Chondrocyte (in vitro differentiated cells): Measurements from ENCODE around the gene HMX1. TPM values are rescaled to one million over a fixed set of nuclear protein-coding genes. Genes with fewer than 3 reads are reported as not detected.

ENCODE experiments used
- DNase-seq: peaks from one replicate; pipeline ENCODE4 v3.0.0; 2021; ENCODE audit warnings: mixed read lengths, low spot score
- H3K27ac Mint-ChIP-seq: one replicate; pipeline ENCODE4 v1.8.0; 2021; ENCODE audit warnings: mild to moderate bottlenecking, moderate library complexity, mixed read lengths; ENCODE audit not compliant: unreplicated experiment
- H3K27me3 Mint-ChIP-seq: 2 replicates; pipeline ENCODE4 v1.8.0; 2021; ENCODE audit warnings: low read depth, mixed read lengths
- H3K36me3 Mint-ChIP-seq: 2 replicates; pipeline ENCODE4 v1.8.0; 2021; ENCODE audit warnings: low read depth, mixed read lengths
- H3K4me1 Mint-ChIP-seq: 2 replicates; pipeline ENCODE4 v1.8.0; 2021; ENCODE audit warnings: low read depth, mild to moderate bottlenecking, mixed read lengths
- H3K4me3 Mint-ChIP-seq: one replicate; pipeline ENCODE4 v1.8.0; 2021; ENCODE audit warnings: mild to moderate bottlenecking, moderate library complexity, mixed read lengths; ENCODE audit not compliant: unreplicated experiment
- H3K9me3 Mint-ChIP-seq: 2 replicates; pipeline ENCODE4 v1.8.0; 2021; ENCODE audit warnings: low read depth, mixed read lengths
- total RNA-seq: library from RNA; stranded (reverse); gene quantifications from 3 replicates; pipeline ENCODE4 v1.2.1, GENCODE V29; 2021
- TF ChIP-seq, protein P1 (sequence below): fragments of 200-600 bp; sonication (generic); IDR thresholded peaks from 2 replicates; pipeline ENCODE4 v1.5.0; 2021; ENCODE audit warnings: antibody characterized with exemption, mild to moderate bottlenecking, moderate library complexity

Gene HMX1
- total RNA-seq, 1 donor from 2014 or later: not detected

GRCh38 chr4:8905773-8906667, 34.4 kb upstream of the HMX1 start:
- Mint-ChIP-seq H3K27ac (no peak overlapping the region), H3K27me3 (peaks cover 14% of the 10 kb centered on the region), H3K4me3 (no peak overlapping the region), H3K36me3 (peaks cover 4% of the 10 kb centered on the region), H3K9me3 (peaks cover 15% of the 10 kb centered on the region), H3K4me1 (peaks cover 8% of the 10 kb centered on the region)
- TF ChIP-seq, protein P1, sequence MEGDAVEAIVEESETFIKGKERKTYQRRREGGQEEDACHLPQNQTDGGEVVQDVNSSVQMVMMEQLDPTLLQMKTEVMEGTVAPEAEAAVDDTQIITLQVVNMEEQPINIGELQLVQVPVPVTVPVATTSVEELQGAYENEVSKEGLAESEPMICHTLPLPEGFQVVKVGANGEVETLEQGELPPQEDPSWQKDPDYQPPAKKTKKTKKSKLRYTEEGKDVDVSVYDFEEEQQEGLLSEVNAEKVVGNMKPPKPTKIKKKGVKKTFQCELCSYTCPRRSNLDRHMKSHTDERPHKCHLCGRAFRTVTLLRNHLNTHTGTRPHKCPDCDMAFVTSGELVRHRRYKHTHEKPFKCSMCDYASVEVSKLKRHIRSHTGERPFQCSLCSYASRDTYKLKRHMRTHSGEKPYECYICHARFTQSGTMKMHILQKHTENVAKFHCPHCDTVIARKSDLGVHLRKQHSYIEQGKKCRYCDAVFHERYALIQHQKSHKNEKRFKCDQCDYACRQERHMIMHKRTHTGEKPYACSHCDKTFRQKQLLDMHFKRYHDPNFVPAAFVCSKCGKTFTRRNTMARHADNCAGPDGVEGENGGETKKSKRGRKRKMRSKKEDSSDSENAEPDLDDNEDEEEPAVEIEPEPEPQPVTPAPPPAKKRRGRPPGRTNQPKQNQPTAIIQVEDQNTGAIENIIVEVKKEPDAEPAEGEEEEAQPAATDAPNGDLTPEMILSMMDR: no peak
- DNase-seq: peak; percentile 91

DNA sequence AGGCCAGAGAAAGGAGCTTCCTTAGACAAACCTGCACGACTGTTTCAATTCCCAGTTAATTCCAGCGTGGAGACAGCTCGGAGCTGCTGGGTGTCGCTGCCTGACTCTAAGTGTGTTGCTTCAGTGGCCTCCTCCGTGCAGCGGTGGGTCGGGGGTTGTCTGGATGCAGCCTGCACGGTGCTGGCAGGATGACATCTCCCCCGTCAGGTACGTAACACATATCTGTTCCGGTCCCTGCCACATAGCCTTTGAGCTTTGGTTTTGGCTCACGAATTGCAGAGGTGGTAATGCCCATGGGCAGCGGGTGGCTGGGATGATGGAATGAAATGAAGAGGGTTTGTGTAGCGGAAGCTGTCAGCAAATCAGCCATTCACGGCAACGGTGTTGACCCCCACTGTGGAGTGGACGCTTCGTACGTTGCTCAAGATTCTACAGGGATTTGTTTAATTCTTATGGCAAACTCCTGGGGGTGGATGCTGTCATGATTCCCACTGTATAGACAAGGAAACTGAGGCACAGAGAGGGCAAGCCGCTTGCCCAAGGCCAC, 33.7 kb upstream of the HMX1 start:
- peaks cover 15% of the 10 kb centered on the region for H3K9me3 Mint-ChIP-seq
- no peak overlapping the region for H3K27ac Mint-ChIP-seq
- no peak overlapping the region for H3K4me3 Mint-ChIP-seq
- DNase-seq: peak; percentile 59
- TF ChIP-seq, protein P1: no peak
- peaks cover 14% of the 10 kb centered on the region for H3K27me3 Mint-ChIP-seq
- peaks cover 4% of the 10 kb centered on the region for H3K36me3 Mint-ChIP-seq
- peaks cover 8% of the 10 kb centered on the region for H3K4me1 Mint-ChIP-seq

- Mint-ChIP-seq H3K27ac (no peak overlapping the region), H3K27me3 (peaks cover 14% of the 10 kb centered on the region), H3K4me1 (peaks cover 4% of the 10 kb centered on the region), H3K36me3 (peaks cover 4% of the 10 kb centered on the region), H3K4me3 (no peak overlapping the region), H3K9me3 (peaks cover 15% of the 10 kb centered on the region)
- TF ChIP-seq, protein P1: no peak
- peak; percentile 59 for DNase-seq
Measured at GRCh38 chr4:8904666-8905065, 33.0 kb upstream of the HMX1 start.

GRCh38 chr4:8904041-8904501, 32.4 kb upstream of the HMX1 start:
- TF ChIP-seq, protein P1: no peak
- no peak overlapping the region for H3K27ac Mint-ChIP-seq
- H3K36me3 Mint-ChIP-seq: peaks cover 4% of the 10 kb centered on the region
- peaks cover 15% of the 10 kb centered on the region for H3K9me3 Mint-ChIP-seq
- DNase-seq: peak; percentile 79
- H3K4me1 Mint-ChIP-seq: no peaks in the 10 kb centered on the region
- peaks cover 14% of the 10 kb centered on the region for H3K27me3 Mint-ChIP-seq
- H3K4me3 Mint-ChIP-seq: no peak overlapping the region

- TF ChIP-seq, protein P1: no peak
- H3K27ac Mint-ChIP-seq: no peak overlapping the region
- DNase-seq: no peak
Measured at GRCh38 chr4:8901335-8901734, 29.7 kb upstream of the HMX1 start.

More at GRCh38 chr4:8901335-8901734, 29.7 kb upstream of the HMX1 start:
- Mint-ChIP-seq H3K4me3 (no peak overlapping the region), H3K27me3 (peaks cover 28% of the 10 kb centered on the region), H3K4me1 (no peaks in the 10 kb centered on the region), H3K9me3 (peaks cover 15% of the 10 kb centered on the region), H3K36me3 (peaks cover 4% of the 10 kb centered on the region)
